GM13976 (cell line): ENCODE measurements around the gene NGFR.
A peak's percentile ranks its signal among the peaks of the same experiment; 100 is the strongest.
"Not testable (repeated sequence)": the region's sequence is repeated elsewhere in the genome, so short reads cannot be mapped to it uniquely, and the experiment has no call there.

Source experiments
- DNase-seq: peaks from one replicate; pipeline ENCODE4 v3.0.0; 2012; ENCODE audit warnings: low spot score
- CTCF ChIP-seq: IDR thresholded peaks from 2 replicates; pipeline ENCODE4 v1.5.1; 2012; ENCODE audit warnings: borderline replicate concordance, mild to moderate bottlenecking; ENCODE audit not compliant: insufficient read depth; ENCODE audit errors: extremely low read depth, missing control alignments, control extremely low read depth
- in situ Hi-C: fragments of 300-500 bp; cut with MboI; formaldehyde crosslinking; loops from one replicate; pipeline ENCODE4 v1.12.0; 2022; ENCODE audit warnings: low sequenced_read_pairs, mixed read lengths, inconsistent platforms; ENCODE audit not compliant: unreplicated experiment

NGFR gene

GRCh38 chr17:49496183-49496866 lies 1.2 kb downstream of the NGFR start:
- DNase-seq, result peak; percentile 92
- TF ChIP-seq CTCF, result peak; percentile 95
- in situ Hi-C loops, result no loop called here

- in situ Hi-C loops, result no loop called here
- no peak for DNase-seq
- no peak for TF ChIP-seq CTCF
Observed at GRCh38 chr17:49496867-49497147, 1.7 kb downstream of the NGFR start.

GRCh38 chr17:49497148-49498028 lies 2.3 kb downstream of the NGFR start:
- in situ Hi-C loops, result no loop called here
- no peak for DNase-seq
- no peak for TF ChIP-seq CTCF

- in situ Hi-C loops, result no loop called here
- no peak for TF ChIP-seq CTCF
- no peak for DNase-seq
Observed at GRCh38 chr17:49498029-49498615, 3.0 kb downstream of the NGFR start.

- no peak for TF ChIP-seq CTCF
- in situ Hi-C loops, result no loop called here
Observed at GRCh38 chr17:49501496-49501895, 6.4 kb downstream of the NGFR start.

GRCh38 chr17:49502254-49502653 lies 7.2 kb downstream of the NGFR start:
- no peak for DNase-seq
- in situ Hi-C loops, result no loop called here
- TF ChIP-seq CTCF, result no peak

More at GRCh38 chr17:49501496-49501895, 6.4 kb downstream of the NGFR start:
- DNase-seq, result no peak

- DNase-seq, in situ Hi-C loops: not testable (repeated sequence)
Observed at GRCh38 chr17:49502680-49503079, 7.6 kb downstream of the NGFR start.
